GM21423 (cell line): ENCODE results near the gene RNASE1.
"Not testable (repeated sequence)": the region's sequence is repeated elsewhere in the genome, so short reads cannot be mapped to it uniquely, and the experiment has no call there.

Source experiments
- ATAC-seq: cut with Tn5 transposase; IDR thresholded peaks from one replicate; pipeline ENCODE4 v1.9.1; 2021; ENCODE audit warnings: mild to moderate bottlenecking, moderate library complexity; ENCODE audit not compliant: unreplicated experiment

RNASE1 gene

DNA sequence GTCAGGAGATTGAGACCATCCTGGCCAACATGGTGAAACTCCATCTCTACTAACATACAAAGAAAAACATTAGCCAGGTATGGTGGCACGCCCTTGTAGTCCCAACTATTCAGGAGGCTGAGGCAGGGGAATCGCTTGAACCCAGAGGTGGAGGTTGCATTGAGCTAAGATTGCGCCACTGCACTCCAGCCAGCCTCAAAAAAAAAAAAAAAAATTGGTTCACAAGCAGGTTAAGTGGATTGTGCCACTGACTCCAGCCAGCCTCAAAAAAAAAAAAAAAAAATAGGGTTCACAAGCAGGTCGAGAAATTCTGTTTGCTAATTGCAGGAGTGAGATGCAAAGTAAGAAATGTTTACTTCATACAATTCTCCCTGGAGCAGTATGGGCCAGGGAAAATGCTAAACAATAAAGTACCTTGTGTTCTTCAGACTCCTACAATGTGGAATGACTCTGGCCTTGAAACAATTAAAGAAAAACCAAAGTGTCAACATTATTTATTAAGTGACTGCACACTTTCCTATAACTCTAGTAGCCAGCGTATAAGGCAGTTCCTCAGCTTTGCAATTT lies 28.3 kb downstream of the RNASE1 start:
- no peak for ATAC-seq

DNA sequence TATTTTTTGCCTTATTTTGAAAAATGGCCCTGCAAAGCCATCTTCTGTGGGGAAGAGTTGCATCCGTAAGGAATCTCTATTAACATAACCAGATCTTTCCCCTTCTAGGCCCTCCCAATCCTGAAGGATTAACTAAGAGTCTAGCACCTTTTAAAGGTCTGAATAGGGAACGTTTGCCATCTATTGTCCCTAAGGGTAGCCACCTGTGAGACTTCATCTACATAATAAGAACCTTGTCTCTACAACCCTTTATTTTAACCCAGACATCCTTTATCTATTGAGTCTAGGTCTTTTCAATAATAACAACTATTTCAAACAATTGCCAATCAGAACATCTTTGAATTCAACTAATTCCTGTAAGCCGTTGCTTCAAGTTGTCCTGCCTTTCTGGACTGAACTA lies 30.0 kb downstream of the RNASE1 start:
- ATAC-seq: no peak

DNA sequence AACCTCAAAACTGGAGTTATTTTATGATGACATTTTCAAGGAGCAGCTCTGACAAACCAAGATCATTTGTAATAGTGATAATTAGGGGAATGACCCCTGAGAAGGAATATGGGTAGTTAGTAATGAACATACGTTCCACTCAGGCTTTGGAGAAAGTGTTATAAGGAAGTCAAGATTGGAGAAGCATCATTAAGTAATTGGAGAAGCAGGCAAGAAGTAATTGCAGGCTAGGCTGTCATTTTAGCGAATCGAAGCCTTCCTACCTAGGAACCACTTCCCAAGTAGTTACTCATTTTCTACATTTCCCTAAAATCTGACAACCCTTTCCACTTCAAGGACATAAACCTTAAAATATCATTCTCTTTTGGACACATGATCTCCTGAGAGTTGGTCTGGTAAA lies 33.2 kb downstream of the RNASE1 start:
- ATAC-seq: no peak

DNA sequence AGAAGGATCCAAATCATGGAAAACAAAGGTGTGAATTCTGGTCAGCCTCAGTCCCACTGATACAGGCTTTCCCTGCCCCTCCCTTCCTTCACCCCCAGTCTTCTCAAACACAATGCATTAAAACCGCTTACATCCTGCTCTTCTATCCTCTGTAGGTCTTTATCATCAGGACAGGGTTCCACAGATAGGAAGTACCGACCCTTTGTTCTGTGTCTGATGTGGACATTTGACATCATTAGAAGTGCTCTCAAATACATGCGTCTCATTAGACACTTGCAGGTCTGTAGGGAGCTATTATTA lies 34.1 kb downstream of the RNASE1 start:
- ATAC-seq: no peak

GRCh38 chr14:20760950-20761349 lies 41.7 kb downstream of the RNASE1 start:
- no peak for ATAC-seq

- not testable (repeated sequence) for ATAC-seq
Measured at GRCh38 chr14:20759465-20759864, 43.2 kb downstream of the RNASE1 start.

GRCh38 chr14:20757965-20758364 lies 44.7 kb downstream of the RNASE1 start:
- ATAC-seq: no peak

DNA sequence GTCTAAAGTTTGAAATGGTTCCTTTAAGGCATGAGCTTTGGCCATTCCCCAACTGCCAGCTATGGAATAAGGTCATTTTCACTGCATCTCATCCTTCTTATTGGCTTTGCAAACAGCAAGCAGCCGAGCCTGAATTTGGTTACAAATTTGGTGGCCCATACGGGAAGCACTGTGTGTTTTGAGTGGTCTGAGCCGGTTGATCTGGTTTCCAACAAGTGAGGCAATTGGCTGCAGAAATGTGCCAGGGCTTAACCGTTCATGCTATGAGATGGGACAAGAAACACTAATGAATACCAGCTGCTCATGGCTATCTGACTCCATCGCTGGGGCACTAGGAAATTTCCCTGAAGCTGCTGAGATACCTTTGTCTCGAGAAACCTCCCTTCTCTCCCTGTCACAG lies 47.6 kb downstream of the RNASE1 start:
- no peak for ATAC-seq

DNA sequence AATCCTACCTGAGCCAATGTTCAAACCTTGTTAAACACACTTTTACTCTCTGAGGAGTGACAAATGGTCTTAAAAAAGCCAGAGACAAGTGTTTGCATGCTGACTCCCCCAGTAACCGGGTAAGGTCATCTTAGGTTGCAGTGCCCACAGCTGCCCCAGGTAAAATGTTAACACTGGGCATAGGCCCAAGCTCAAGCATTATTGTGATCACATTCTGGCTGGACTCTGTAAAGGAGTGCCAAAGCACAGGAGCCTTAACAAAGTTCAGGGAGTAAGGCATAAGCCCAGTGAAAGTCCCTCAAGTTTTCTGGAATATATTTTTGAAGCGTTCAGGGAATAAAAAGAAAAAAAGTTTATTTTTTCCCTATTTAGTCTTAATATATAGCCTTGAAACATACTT lies 48.3 kb downstream of the RNASE1 start:
- ATAC-seq: no peak

DNA sequence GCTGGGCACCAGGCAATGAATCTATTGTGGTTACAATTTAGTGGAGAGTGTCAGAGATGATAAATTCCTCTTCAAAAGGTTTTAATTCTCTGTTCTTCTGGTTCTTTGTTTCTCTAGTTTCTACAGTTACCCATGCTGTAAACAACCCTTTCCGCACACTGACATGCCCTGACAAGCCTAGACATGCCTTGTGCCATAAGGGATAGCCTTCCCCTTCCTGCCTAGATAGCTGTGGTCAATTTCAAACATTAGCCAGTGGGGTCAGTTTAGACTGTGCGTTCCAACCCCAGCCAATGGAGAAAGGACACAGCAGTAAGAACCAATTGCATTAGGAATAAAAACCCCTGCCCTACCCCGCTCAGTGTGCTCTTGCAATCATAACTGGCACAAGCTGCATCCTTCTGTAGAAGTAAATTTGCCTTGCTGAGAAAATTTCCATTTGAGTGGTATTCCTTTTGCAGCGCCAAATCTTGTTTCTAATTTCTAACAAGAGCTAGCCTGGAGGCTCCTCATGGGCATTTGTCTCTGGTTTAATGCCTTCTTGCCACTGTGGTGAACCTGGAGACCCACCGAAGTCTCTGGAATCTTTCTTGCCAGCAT lies 50.6 kb downstream of the RNASE1 start:
- no peak for ATAC-seq
